ENCODE data around the gene NSG1.

DNA sequence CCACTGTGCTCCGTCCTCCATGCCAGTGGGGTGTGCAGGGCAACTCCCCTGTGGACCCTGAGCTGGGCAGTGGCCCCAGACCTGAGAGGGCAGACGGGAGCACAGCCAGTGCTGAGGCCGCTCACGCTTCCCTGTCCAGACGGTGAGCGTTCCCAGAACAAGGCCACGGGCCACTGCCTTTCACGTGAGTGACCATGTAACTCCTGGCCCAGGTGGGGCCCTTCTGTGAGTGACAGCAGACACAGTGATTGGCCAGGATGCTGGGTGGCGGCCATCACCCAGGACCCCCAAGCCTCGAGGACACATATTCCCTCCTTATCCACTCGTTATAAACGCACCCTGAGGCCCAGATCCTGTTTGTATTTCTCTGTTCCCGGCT lies 10.5 kb downstream of the NSG1 start:
- TF ChIP-seq, protein P1, sequence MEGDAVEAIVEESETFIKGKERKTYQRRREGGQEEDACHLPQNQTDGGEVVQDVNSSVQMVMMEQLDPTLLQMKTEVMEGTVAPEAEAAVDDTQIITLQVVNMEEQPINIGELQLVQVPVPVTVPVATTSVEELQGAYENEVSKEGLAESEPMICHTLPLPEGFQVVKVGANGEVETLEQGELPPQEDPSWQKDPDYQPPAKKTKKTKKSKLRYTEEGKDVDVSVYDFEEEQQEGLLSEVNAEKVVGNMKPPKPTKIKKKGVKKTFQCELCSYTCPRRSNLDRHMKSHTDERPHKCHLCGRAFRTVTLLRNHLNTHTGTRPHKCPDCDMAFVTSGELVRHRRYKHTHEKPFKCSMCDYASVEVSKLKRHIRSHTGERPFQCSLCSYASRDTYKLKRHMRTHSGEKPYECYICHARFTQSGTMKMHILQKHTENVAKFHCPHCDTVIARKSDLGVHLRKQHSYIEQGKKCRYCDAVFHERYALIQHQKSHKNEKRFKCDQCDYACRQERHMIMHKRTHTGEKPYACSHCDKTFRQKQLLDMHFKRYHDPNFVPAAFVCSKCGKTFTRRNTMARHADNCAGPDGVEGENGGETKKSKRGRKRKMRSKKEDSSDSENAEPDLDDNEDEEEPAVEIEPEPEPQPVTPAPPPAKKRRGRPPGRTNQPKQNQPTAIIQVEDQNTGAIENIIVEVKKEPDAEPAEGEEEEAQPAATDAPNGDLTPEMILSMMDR (conservative IDR thresholded peaks at IDR 0.05 in 1 of 2, IDR thresholded peaks at IDR 0.05 in 1 of 2; ENCODE audit: low read depth in 1 of 2, low read length in 2 of 2): no peak
- TF ChIP-seq EZH2 (IDR thresholded peaks at IDR 0.05; ENCODE audit: low read length, missing control alignments): no peak

Measured in fibroblast of lung (primary cell).